H1 (cell line): ENCODE data around the gene RRP12. TPM values are rescaled to one million over a fixed set of nuclear protein-coding genes. Genes with fewer than 3 reads are reported as not detected.

Source experiments
- CTCF ChIA-PET: fragments of 300-600 bp; sonication (Branson Sonifier 250); formaldehyde crosslinking; loops from one replicate; lab custom pipeline; 2021; ENCODE audit not compliant: partially characterized antibody; lab: Charles Lee
- POLR2A ChIA-PET: fragments of 300-600 bp; sonication (Branson Sonifier 250); formaldehyde crosslinking; loops from one replicate; lab custom pipeline; 2021; ENCODE audit warnings: inconsistent platforms; ENCODE audit not compliant: partially characterized antibody; lab: Charles Lee
- DNase-seq, 2 experiments: peaks; one replicate each; pipeline versions ENCODE4 v3.0.0 to v3.0.0-alpha.2; 2010 to 2022; ENCODE audit warnings: low spot score in 2 of 2, low read depth in 1 of 2, mixed read lengths in 1 of 2
- FAIRE-seq: peaks from 2 replicates; lab custom pipeline; 2011; peaks lifted over from hg19 to GRCh38; lab: Jason Lieb, UNC
- H2AFZ ChIP-seq: 2 replicates; pipeline ENCODE4 v1.8.1; 2012; ENCODE audit warnings: low read length, inconsistent platforms
- H2AK5ac ChIP-seq: 2 replicates; pipeline ENCODE4 v1.6.1; 2013; ENCODE audit warnings: low read depth, low read length
- H2BK120ac ChIP-seq: replicated peaks from 2 replicates; pipeline ENCODE3; 2013; ENCODE audit warnings: low read depth, low read length, inconsistent platforms
- H2BK12ac ChIP-seq: 2 replicates; pipeline ENCODE4 v1.6.1; 2013; ENCODE audit warnings: low read depth, low read length
- H2BK15ac ChIP-seq: 2 replicates; pipeline ENCODE4 v1.6.1; 2013; ENCODE audit warnings: low read length
- H2BK20ac ChIP-seq: 2 replicates; pipeline ENCODE4 v1.6.1; 2013; ENCODE audit warnings: low read length
- H2BK5ac ChIP-seq: 2 replicates; pipeline ENCODE4 v1.6.1; 2013; ENCODE audit warnings: low read depth, low read length
- H3K14ac ChIP-seq: 2 replicates; pipeline ENCODE4 v1.6.1; 2013; ENCODE audit warnings: inconsistent platforms; ENCODE audit not compliant: insufficient read length
- H3K18ac ChIP-seq: 2 replicates; pipeline ENCODE4 v1.6.1; 2013; ENCODE audit warnings: low read length; ENCODE audit errors: extremely low read depth
- H3K23ac ChIP-seq: 2 replicates; pipeline ENCODE4 v1.6.1; 2013; ENCODE audit warnings: inconsistent platforms; ENCODE audit not compliant: insufficient read length
- H3K23me2 ChIP-seq: 2 replicates; pipeline ENCODE4 v1.6.1; 2013; ENCODE audit warnings: low read depth, low read length
- H3K27ac ChIP-seq: 2 replicates; pipeline ENCODE4 v1.6.1; 2011; ENCODE audit warnings: low read depth, low read length, inconsistent platforms
- H3K27me3 ChIP-seq, 4 experiments: replicated peaks in 1 of 4; 1 replicate in 1 of 4; 2 replicates in 3 of 4; pipeline versions ENCODE4 v1.6.1 to v1.8.1; 2011 to 2013; ENCODE audit warnings: low read length in 3 of 4, mild to moderate bottlenecking in 3 of 4, inconsistent platforms in 2 of 4, mixed read lengths in 2 of 4, moderate library complexity in 1 of 4; ENCODE audit not compliant: control insufficient read depth in 3 of 4, insufficient read depth in 3 of 4; ENCODE audit errors: extremely low read depth in 1 of 4
- H3K36me3 ChIP-seq, 4 experiments: 2 replicates each; pipeline versions ENCODE4 v1.6.1 to v1.8.1; 2011 to 2013; ENCODE audit warnings: mild to moderate bottlenecking in 4 of 4, low read length in 3 of 4, moderate library complexity in 2 of 4, control low read depth in 1 of 4, inconsistent platforms in 1 of 4; ENCODE audit not compliant: insufficient read depth in 4 of 4, control insufficient read depth in 2 of 4
- H3K4ac ChIP-seq: replicated peaks from 2 replicates; pipeline ENCODE3; 2013; ENCODE audit warnings: low read length, low read depth, mixed read lengths, inconsistent platforms; ENCODE audit not compliant: insufficient read length
- H3K4me1 ChIP-seq, 4 experiments: replicated peaks in 1 of 4; 1 replicate in 1 of 4; 2 replicates in 3 of 4; pipeline versions ENCODE4 v1.6.1 to v1.8.1; 2011 to 2013; ENCODE audit warnings: low read length in 3 of 4, inconsistent platforms in 2 of 4, mixed read lengths in 1 of 4; ENCODE audit not compliant: insufficient read depth in 4 of 4, control insufficient read depth in 3 of 4
- H3K4me2 ChIP-seq, 2 experiments: 2 replicates each; pipeline versions ENCODE4 v1.6.1 to v1.8.1; 2011 to 2013; ENCODE audit warnings: low read depth in 2 of 2, low read length in 2 of 2, control low read depth in 1 of 2, inconsistent platforms in 1 of 2, mild to moderate bottlenecking in 1 of 2; ENCODE audit not compliant: insufficient read depth in 1 of 2
- H3K4me3 ChIP-seq, 4 experiments: fragments of 200-600, 300-600 bp in 1 of 4; sonication (generic), shearing (Covaris generic), sonication (Bioruptor Twin) in 1 of 4; 2 replicates each; pipeline versions ENCODE4 v1.5.1 to v1.8.1; 2011 to 2016; ENCODE audit warnings: low read length in 4 of 4, low read depth in 3 of 4, control low read depth in 2 of 4, inconsistent platforms in 2 of 4, mild to moderate bottlenecking in 2 of 4, mixed read lengths in 1 of 4, moderate library complexity in 1 of 4; ENCODE audit not compliant: insufficient read depth in 2 of 4; ENCODE audit errors: extremely low read depth in 1 of 4
- H3K56ac ChIP-seq: replicated peaks from 2 replicates; pipeline ENCODE3; 2013; ENCODE audit warnings: low read depth, mild to moderate bottlenecking, mixed read lengths, low read length, inconsistent platforms; ENCODE audit not compliant: insufficient read length
- H3K79me1 ChIP-seq: 2 replicates; pipeline ENCODE4 v1.6.1; 2013; ENCODE audit warnings: low read depth, low read length, control low read depth
- H3K79me2 ChIP-seq, 2 experiments: 2 replicates each; pipeline versions ENCODE4 v1.6.1 to v1.8.1; 2012 to 2013; ENCODE audit warnings: low read length in 2 of 2, mild to moderate bottlenecking in 2 of 2, inconsistent platforms in 1 of 2; ENCODE audit not compliant: insufficient read depth in 2 of 2, control insufficient read depth in 1 of 2
- H3K9ac ChIP-seq, 4 experiments: replicated peaks in 1 of 4; 1 replicate in 1 of 4; 2 replicates in 3 of 4; pipeline versions ENCODE4 v1.6.1 to v1.8.1; 2011 to 2013; ENCODE audit warnings: low read depth in 3 of 4, low read length in 3 of 4, control low read depth in 2 of 4, mild to moderate bottlenecking in 2 of 4, moderate library complexity in 2 of 4, inconsistent platforms in 1 of 4; ENCODE audit errors: extremely low read depth in 1 of 4
- H3K9me3 ChIP-seq, 2 experiments: 2 replicates each; pipeline versions ENCODE4 v1.6.1 to v1.8.1; 2012 to 2013; ENCODE audit warnings: mild to moderate bottlenecking in 2 of 2, moderate library complexity in 2 of 2, control low read depth in 1 of 2, inconsistent platforms in 1 of 2, low read depth in 1 of 2, low read length in 1 of 2, mixed read lengths in 1 of 2; ENCODE audit not compliant: insufficient read depth in 2 of 2
- H4K20me1 ChIP-seq, 2 experiments: replicated peaks in 1 of 2; 2 replicates each; pipeline versions ENCODE3 to v1.8.1; 2011 to 2013; ENCODE audit warnings: inconsistent platforms in 2 of 2, low read length in 2 of 2, mild to moderate bottlenecking in 1 of 2; ENCODE audit not compliant: insufficient read depth in 2 of 2, control insufficient read depth in 1 of 2
- H4K5ac ChIP-seq: 2 replicates; pipeline ENCODE4 v1.6.1; 2013; ENCODE audit warnings: low read length, low read depth, mixed read lengths, inconsistent platforms; ENCODE audit not compliant: insufficient read length
- H4K8ac ChIP-seq: 2 replicates; pipeline ENCODE4 v1.8.0; 2013; ENCODE audit warnings: mild to moderate bottlenecking, moderate library complexity, low read length, inconsistent platforms; ENCODE audit not compliant: insufficient read depth; ENCODE audit errors: extremely low read depth
- H4K91ac ChIP-seq: replicated peaks from 2 replicates; pipeline ENCODE3; 2013; ENCODE audit warnings: low read length, mixed read lengths, inconsistent platforms; ENCODE audit not compliant: insufficient read length
- POLR2AphosphoS5 ChIP-seq: IDR thresholded peaks from 2 replicates; pipeline ENCODE4 v1.6.1; 2011; ENCODE audit warnings: low read depth, low read length
- SP2 ChIP-seq: IDR thresholded peaks from 2 replicates; pipeline ENCODE4 v1.6.1; 2012; ENCODE audit warnings: mild to moderate bottlenecking, low read length, inconsistent platforms
- TEAD4 ChIP-seq: IDR thresholded peaks from 2 replicates; pipeline ENCODE4 v1.6.1; 2012; ENCODE audit warnings: low read depth, low read length, inconsistent platforms, mixed read lengths
- WGBS, 2 experiments: shearing (Covaris generic) in 1 of 2; methylation state at CpG; one replicate each; pipeline versions ENCODE4 v1.1.6 to v1.1.7; 2013 to 2015; ENCODE audit warnings: low lambda C conversion rate in 2 of 2, mixed read lengths in 2 of 2, inconsistent platforms in 1 of 2, low coverage in 1 of 2, missing lambda C conversion rate in 1 of 2; ENCODE audit not compliant: insufficient replicate concordance in 2 of 2, insufficient coverage in 1 of 2, insufficient read length in 1 of 2; ENCODE audit errors: extremely low coverage in 1 of 2, missing lambda C conversion rate in 1 of 2; 5-methylcytosine and 5-hydroxymethylcytosine counted together
- polyA plus RNA-seq, 7 experiments: library from polyadenylated mRNA; depleted of rRNA in 3 of 7; stranded (reverse) in 5 of 7; unstranded in 2 of 7; fragments of >200 nt in 5 of 7; fragments of 200-250 nt in 2 of 7; gene quantifications; 1 replicate in 5 of 7; 2 replicates in 1 of 7; 4 replicates in 1 of 7; pipeline versions ENCODE4 v1.2.1 to v1.2.3, GENCODE V29; 2011 to 2013; ENCODE audit warnings: missing spikeins in 2 of 7, mixed read lengths in 2 of 7
- total RNA-seq: library from RNA; stranded (reverse); fragmentation: NEBNext Ultra II Directional; extraction: Animal tissue kit (Norgen Biotek cat#: 25700); gene quantifications from 2 replicates; pipeline ENCODE4 v1.2.1, GENCODE V29; 2021

Gene RRP12
- total and polyA plus RNA-seq, 2 of the 8 experiments (the other 6 are each of a cell fraction or from before 2014, with no cell fraction given): 21.0 to 65.8 TPM

GRCh38 chr10:97327348-97328294, 73.5 kb downstream of the RRP12 start:
- CTCF ChIA-PET: interaction anchor here (0.8 to 1.9 kb wide), 7 partner anchors 13 to 50 kb away, joined by 3 to 7 read pairs (median 3); no protein-coding TSS in a partner anchor
- WGBS, 2 experiments: 84% methylated on average over 7 of the region's 7 CpGs; no CpG with 5 or more reads in 1 of the 2 experiments
- DNase-seq: no peak

More at GRCh38 chr10:97327348-97328294, 73.5 kb downstream of the RRP12 start:
- Histone ChIP-seq H2AK5ac (no peak overlapping the region; the same call in 1 of the 2 replicates), H4K20me1 (peaks cover 13 to 14% of the 10 kb centered on the region in 2 experiments), H2BK120ac (no peak overlapping the region), H3K36me3 (peaks cover 2 to 34% (median 7%) of the 10 kb centered on the region in 4 experiments; a peak in 5 of 8 replicates), H2BK20ac (no peak overlapping the region), H3K27ac (no peak overlapping the region), H3K56ac (no peak overlapping the region), H3K14ac (no peak overlapping the region), H3K79me2 (peaks cover 19 to 40% of the 10 kb centered on the region in 2 experiments), H3K4me2 (no peak overlapping the region), H2AFZ (no peak overlapping the region), H4K8ac (no peak overlapping the region), H3K4me1 (peaks cover 3 to 14% (median 7%) of the 10 kb centered on the region in 4 experiments), H3K79me1 (peaks cover 7% of the 10 kb centered on the region; the same call in 1 of the 2 replicates), H4K91ac (no peak overlapping the region), H4K5ac (no peak overlapping the region), H3K27me3 (no peaks in the 10 kb centered on the region), H3K23ac (no peak overlapping the region), H3K18ac (no peak overlapping the region), H3K4me3 (no peak overlapping the region), H2BK15ac (no peak overlapping the region), H2BK12ac (no peak overlapping the region), H3K9me3 (no peaks in the 10 kb centered on the region), H2BK5ac (no peak overlapping the region), H3K4ac (no peak overlapping the region), H3K9ac (no peak overlapping the region), H3K23me2 (peaks cover 7% of the 10 kb centered on the region)
- FAIRE-seq: no peak
- no peak for TF ChIP-seq TEAD4
- no peak for TF ChIP-seq SP2
- peak; percentile 21; the same call in 1 of the 2 replicates for TF ChIP-seq POLR2AphosphoS5
- POLR2A ChIA-PET: interaction anchor here (0.7 to 2.9 kb wide), 9 partner anchors 8 to 83 kb away, joined by 3 to 11 read pairs (median 3); partner anchors contain the start of gene FRAT1
